DND-41 (cell line): ENCODE measurements around the gene SLC6A19.

Experiments used
- ATAC-seq: fragments of 200-7000 bp; cut with Tn5 transposase; 3 replicates; pipeline ENCODE4 v1.9.1; 2021; ENCODE audit warnings: low read depth; ENCODE audit not compliant: insufficient read depth
- DNase-seq: peaks from one replicate; pipeline ENCODE4 v3.0.0-alpha.2; 2020
- H2AFZ ChIP-seq: 2 replicates; pipeline ENCODE4 v1.6.0; 2012; ENCODE audit warnings: low read depth, low read length
- H3K27ac ChIP-seq: 2 replicates; pipeline ENCODE4 v1.5.1; 2012; ENCODE audit warnings: low read length, inconsistent platforms
- H3K27me3 ChIP-seq: fragments of 200-600 bp; sonication (generic); 2 replicates; pipeline ENCODE4 v1.6.0; 2012; ENCODE audit warnings: low read length, mild to moderate bottlenecking, inconsistent platforms; ENCODE audit not compliant: insufficient read depth, poor library complexity
- H3K36me3 ChIP-seq: 2 replicates; pipeline ENCODE4 v1.5.1; 2012; ENCODE audit warnings: low read length, inconsistent platforms; ENCODE audit not compliant: insufficient read depth
- H3K4me1 ChIP-seq: 2 replicates; pipeline ENCODE4 v1.5.1; 2012; ENCODE audit warnings: mild to moderate bottlenecking, low read length; ENCODE audit not compliant: insufficient read depth
- H3K4me2 ChIP-seq: 2 replicates; pipeline ENCODE4 v1.6.0; 2012; ENCODE audit warnings: mild to moderate bottlenecking, moderate library complexity, low read length, inconsistent platforms; ENCODE audit not compliant: insufficient read depth
- H3K4me3 ChIP-seq, 2 experiments: fragments of 200-600 bp in 1 of 2; shearing (Covaris generic) in 1 of 2; 2 replicates each; pipeline ENCODE4 v1.5.1; 2012 to 2016; ENCODE audit warnings: inconsistent platforms in 2 of 2, low read length in 2 of 2, mild to moderate bottlenecking in 2 of 2, low read depth in 1 of 2, moderate library complexity in 1 of 2
- H3K79me2 ChIP-seq: 2 replicates; pipeline ENCODE4 v1.6.0; 2012; ENCODE audit warnings: low read length, inconsistent platforms; ENCODE audit not compliant: insufficient read depth
- H3K9ac ChIP-seq: 2 replicates; pipeline ENCODE4 v1.6.0; 2012; ENCODE audit warnings: low read depth, mild to moderate bottlenecking, inconsistent platforms, low read length, moderate library complexity
- H3K9me3 ChIP-seq: 2 replicates; pipeline ENCODE4 v1.5.1; 2012; ENCODE audit warnings: low read length, moderate library complexity, mild to moderate bottlenecking, inconsistent platforms; ENCODE audit not compliant: insufficient read depth, severe bottlenecking
- H4K20me1 ChIP-seq: 2 replicates; pipeline ENCODE4 v1.6.0; 2012; ENCODE audit warnings: low read length; ENCODE audit not compliant: insufficient read depth
- CTCF ChIP-seq: IDR thresholded peaks from 2 replicates; pipeline ENCODE4 v1.5.1; 2012; ENCODE audit warnings: borderline replicate concordance, low read length, moderate library complexity, mild to moderate bottlenecking; ENCODE audit not compliant: poor library complexity, severe bottlenecking; ENCODE audit errors: extremely low read depth
- EZH2 ChIP-seq: IDR thresholded peaks from 3 replicates; pipeline ENCODE4 v1.6.1; 2012; ENCODE audit warnings: borderline replicate concordance, low read depth, mild to moderate bottlenecking, moderate library complexity, low read length, inconsistent platforms; ENCODE audit not compliant: severe bottlenecking

Gene SLC6A19

GRCh38 chr5:1235838-1236237, 34.4 kb downstream of the SLC6A19 start:
- Histone ChIP-seq H3K4me2 (no peak overlapping the region), H3K9ac (no peak overlapping the region), H3K4me1 (no peaks in the 10 kb centered on the region), H4K20me1 (no peaks in the 10 kb centered on the region), H3K4me3 (no peak overlapping the region), H3K27ac (no peak overlapping the region), H3K27me3 (no peaks in the 10 kb centered on the region), H3K36me3 (no peaks in the 10 kb centered on the region), H3K9me3 (peaks cover 19% of the 10 kb centered on the region), H3K79me2 (no peaks in the 10 kb centered on the region), H2AFZ (no peak overlapping the region)
- TF ChIP-seq EZH2 (no peak), CTCF (no peak)
- ATAC-seq (no peak), DNase-seq (no peak)

- Histone ChIP-seq H3K4me2 (no peak overlapping the region), H3K27ac (no peak overlapping the region)
These were observed 38.3 kb downstream of the SLC6A19 start for GRCh38 chr5:1239505-1240251.

GRCh38 chr5:1240496-1241260, 39.3 kb downstream of the SLC6A19 start:
- H3K27ac ChIP-seq, result no peak overlapping the region
- H3K4me3 ChIP-seq, result no peak overlapping the region
- H3K9me3 ChIP-seq, result peaks cover 11% of the 10 kb centered on the region
- DNase-seq (no peak), ATAC-seq (no peak)
- H3K79me2 ChIP-seq, result no peaks in the 10 kb centered on the region
- no peak overlapping the region for H3K4me2 ChIP-seq
- no peak overlapping the region for H3K9ac ChIP-seq
- TF ChIP-seq EZH2, result no peak
- TF ChIP-seq CTCF, result no peak
- no peaks in the 10 kb centered on the region for H3K27me3 ChIP-seq
- H3K36me3 ChIP-seq, result no peaks in the 10 kb centered on the region
- H4K20me1 ChIP-seq, result no peaks in the 10 kb centered on the region
- H3K4me1 ChIP-seq, result no peaks in the 10 kb centered on the region
- no peak overlapping the region for H2AFZ ChIP-seq

More at GRCh38 chr5:1239505-1240251, 38.3 kb downstream of the SLC6A19 start:
- Histone ChIP-seq H3K79me2 (no peaks in the 10 kb centered on the region), H3K9me3 (peaks cover 19% of the 10 kb centered on the region), H3K27me3 (no peaks in the 10 kb centered on the region), H2AFZ (no peak overlapping the region), H3K9ac (no peak overlapping the region), H4K20me1 (no peaks in the 10 kb centered on the region), H3K36me3 (no peaks in the 10 kb centered on the region), H3K4me1 (no peaks in the 10 kb centered on the region), H3K4me3 (no peak overlapping the region)
- ATAC-seq, result no peak
- DNase-seq, result no peak
- TF ChIP-seq CTCF (no peak), EZH2 (no peak)
